T47D (cell line): ENCODE measurements around the gene ETNK2.
"Not testable (repeated sequence)": the region's sequence is repeated elsewhere in the genome, so short reads cannot be mapped to it uniquely, and the experiment has no call there.

ENCODE experiments used
- DNase-seq, 2 experiments: peaks; one replicate each; pipeline versions ENCODE4 v3.0.0 to v3.0.0-alpha.2; 2011 to 2012; ENCODE audit warnings: low read depth in 1 of 2, low spot score in 1 of 2
- JUND ChIP-seq: IDR thresholded peaks from 2 replicates; pipeline ENCODE4 v1.6.1; 2012; ENCODE audit warnings: low read depth
- in situ Hi-C: cut with HindIII; loops from 2 replicates; pipeline ENCODE4 v1.10.0; 2016; ENCODE audit warnings: low sequenced_read_pairs, low pct_unique_long_range_greater_than_20kb

ETNK2 gene

DNA sequence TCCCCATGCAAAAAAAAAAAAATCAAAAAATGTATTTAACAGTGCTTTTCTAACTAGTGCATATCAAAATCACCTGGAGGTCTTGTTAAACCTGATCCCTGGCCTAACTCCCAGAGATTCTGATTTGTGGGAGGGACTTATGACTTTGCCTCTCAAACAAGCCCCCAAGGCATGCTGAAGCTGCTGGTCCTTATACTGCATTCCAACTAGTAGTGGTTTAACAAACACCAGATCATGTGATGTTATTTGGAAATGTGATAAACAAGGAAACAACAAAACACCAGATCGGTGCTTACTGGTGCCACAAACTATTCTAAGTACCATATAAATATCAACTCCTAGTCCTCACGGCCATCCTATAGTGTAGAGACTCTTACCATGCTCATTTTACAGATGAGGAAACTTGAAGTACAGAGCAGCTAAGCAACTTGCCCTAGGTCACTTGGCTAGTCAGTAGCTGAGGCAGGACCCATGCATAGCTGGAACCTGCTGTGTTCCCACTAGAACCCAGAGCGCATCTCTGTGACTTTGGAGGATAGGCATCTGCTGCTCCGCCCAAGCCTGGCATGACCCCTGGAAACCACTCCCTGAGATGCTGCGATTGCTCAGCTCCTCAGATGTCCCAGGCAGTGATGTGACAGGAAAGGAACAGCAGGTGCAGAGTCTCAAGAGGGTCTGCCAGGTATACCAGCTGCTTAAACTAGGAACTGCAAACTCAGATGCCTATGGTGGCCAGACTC lies 40.8 kb downstream of the ETNK2 start:
- no peak for DNase-seq
- no peak for TF ChIP-seq JUND
- in situ Hi-C loops, result no loop called here

- no peak for TF ChIP-seq JUND
- in situ Hi-C loops, result no loop called here
- no peak for DNase-seq
Observed at GRCh38 chr1:204108312-204109141, 43.3 kb downstream of the ETNK2 start.

DNA sequence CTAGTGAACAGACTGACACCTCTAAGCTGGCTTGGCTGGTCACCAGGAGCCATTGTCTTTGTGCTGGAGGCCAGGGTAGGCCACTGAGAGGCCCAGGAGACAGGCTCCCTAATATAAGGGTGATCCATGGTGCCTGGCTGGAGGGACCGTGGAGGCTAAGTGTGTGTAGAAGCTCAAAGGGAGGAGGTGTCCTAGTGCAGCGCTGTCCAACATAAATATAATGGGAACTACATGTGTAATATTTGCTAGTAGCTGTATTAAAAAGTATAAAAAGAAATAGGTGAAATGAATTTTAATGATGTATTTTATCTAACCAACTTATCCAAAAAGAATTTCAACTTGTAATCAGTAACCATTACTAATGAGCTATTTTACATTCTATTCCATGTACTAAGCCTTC lies 44.0 kb downstream of the ETNK2 start:
- in situ Hi-C loops, result no loop called here
- TF ChIP-seq JUND, result no peak
- no peak for DNase-seq

DNA sequence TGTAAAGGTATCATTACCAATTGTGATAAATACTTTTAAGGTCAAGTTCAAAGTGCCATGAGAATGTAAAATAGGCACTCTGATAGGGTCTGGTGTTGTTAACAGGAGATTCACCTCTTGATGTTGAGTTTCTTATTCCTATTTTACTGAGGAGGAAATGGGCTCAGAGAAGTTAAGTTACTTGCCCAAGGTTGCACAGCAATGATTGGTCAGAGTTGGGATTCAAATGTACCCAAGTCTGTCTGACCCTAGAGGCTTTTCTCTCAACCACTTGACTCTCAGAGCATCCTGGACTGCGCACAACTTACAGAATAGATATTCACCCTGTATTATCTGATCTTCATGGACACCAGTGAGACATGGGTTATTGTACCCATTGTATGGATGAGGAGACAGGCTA lies 45.0 kb downstream of the ETNK2 start:
- no peak for TF ChIP-seq JUND
- no peak for DNase-seq
- in situ Hi-C loops, result no loop called here

GRCh38 chr1:204105131-204105515 lies 46.7 kb downstream of the ETNK2 start:
- in situ Hi-C loops, result no loop called here
- no peak for DNase-seq
- TF ChIP-seq JUND, result no peak

DNA sequence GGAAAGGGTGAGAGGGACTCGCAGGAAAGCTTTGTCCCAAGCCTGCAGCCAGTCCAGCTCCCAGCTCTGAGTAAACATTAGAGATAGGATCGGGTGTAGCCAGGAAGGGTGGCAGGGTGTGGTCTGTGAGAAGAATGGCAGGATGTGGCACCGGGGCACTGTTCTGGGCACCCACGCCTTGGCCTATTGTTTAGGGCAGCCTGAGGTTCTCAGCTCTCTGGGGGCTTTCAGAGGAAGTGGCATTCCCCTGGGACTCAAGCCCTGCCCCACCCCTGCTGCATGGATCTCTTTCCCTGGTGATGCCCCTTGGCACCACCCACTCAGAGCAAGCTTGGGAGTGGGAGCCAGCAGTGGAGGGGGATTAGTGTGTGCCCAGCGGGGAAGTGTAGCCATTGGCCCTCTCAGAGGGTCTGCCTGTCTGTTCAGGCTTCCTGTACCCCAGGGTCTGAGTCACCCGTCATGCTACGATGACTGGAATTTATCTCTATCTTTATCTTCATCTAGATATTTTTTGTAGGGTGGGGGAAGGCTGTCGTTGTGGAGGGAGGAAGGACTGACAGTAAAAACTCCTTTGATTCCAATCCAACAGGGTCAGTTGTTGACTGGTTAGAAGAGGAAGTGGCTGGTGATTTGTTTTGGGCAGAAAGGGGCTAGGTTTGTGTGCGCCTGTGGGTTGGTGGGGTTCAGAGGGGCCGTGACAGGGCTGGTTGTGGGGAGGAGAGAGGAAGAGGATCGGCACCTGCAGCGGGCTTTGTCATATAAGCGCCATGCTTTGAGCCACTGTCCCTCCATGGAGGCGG lies 47.3 kb downstream of the ETNK2 start:
- TF ChIP-seq JUND, result no peak
- in situ Hi-C loops, result no loop called here
- peak in 1 of 2 experiments; percentile 65 for DNase-seq

DNA sequence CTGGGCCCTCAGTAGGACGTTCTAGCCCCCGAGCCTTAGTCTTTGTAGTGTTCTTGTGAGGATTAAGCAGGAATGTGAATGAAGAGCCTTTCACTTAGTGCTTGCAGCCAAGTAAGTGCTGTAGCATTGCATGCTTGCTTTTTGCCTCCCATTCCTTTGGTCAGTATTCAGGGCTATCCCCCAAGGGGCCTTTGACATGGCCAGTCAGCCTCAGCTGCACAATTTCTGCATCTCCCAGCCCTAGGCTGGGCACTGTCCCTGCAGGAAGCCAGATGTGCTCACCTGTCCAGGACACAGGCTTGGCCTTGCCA lies 48.5 kb downstream of the ETNK2 start:
- DNase-seq, result no peak
- TF ChIP-seq JUND, result no peak
- in situ Hi-C loops, result no loop called here

GRCh38 chr1:204102739-204103430 lies 49.0 kb downstream of the ETNK2 start:
- TF ChIP-seq JUND, result no peak
- in situ Hi-C loops, result no loop called here
- DNase-seq, result no peak

- no peak for DNase-seq
- no peak for TF ChIP-seq JUND
- in situ Hi-C loops, result no loop called here
Observed at GRCh38 chr1:204102029-204102611, 49.7 kb downstream of the ETNK2 start.

GRCh38 chr1:204099754-204100153 lies 52.1 kb downstream of the ETNK2 start:
- in situ Hi-C loops, DNase-seq: not testable (repeated sequence)

DNA sequence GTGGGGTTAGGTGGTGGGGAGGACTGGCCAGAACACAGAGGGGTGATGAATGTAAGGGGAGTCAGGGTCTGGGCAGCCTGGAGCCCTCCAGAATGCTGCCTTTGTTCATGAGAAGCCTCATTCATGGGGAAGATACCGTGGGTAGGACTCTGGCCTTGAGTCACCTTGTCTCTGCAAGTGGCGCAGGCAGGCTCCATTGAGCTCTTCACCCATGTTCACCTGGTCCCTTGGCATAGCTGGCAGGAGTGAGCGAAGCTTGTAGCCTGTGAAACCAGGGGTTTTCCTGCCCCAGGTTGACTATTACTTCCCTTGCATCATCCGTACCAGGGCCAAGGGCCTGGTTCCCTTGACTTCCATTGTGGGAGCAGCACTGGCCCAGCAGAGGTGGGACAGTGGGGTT lies 53.2 kb downstream of the ETNK2 start:
- in situ Hi-C loops, result no loop called here
- DNase-seq, result no peak
- TF ChIP-seq JUND, result no peak

GRCh38 chr1:204096931-204097330 lies 54.9 kb downstream of the ETNK2 start:
- TF ChIP-seq JUND, result no peak
- DNase-seq, result no peak
- in situ Hi-C loops, result no loop called here
